Natural killer cell (primary cell): ENCODE data around the gene MNX1. TPM values are rescaled to one million over a fixed set of nuclear protein-coding genes. Genes with fewer than 3 reads are reported as not detected.

Experiments
- ATAC-seq, 3 donors: fragments of 150-1000 bp in 2 of 3; fragments of 200-7000 bp in 1 of 3; cut with Tn5 transposase; 1 replicate in 1 of 3; 2 replicates in 2 of 3; pipeline ENCODE4 v1.10.0; 2021; ENCODE audit warnings: mild to moderate bottlenecking in 2 of 3, moderate library complexity in 2 of 3
- DNase-seq, 2 donors: peaks; one replicate each; pipeline versions ENCODE4 v3.0.0 to v3.0.0-alpha.2; 2013 to 2021; ENCODE audit warnings: mixed read lengths in 1 of 2
- H3K27ac ChIP-seq: one replicate; pipeline ENCODE4 v1.5.1; 2013; ENCODE audit warnings: mild to moderate bottlenecking, low read length
- H3K27me3 ChIP-seq: one replicate; pipeline ENCODE4 v1.6.1; 2013; ENCODE audit warnings: low read length; ENCODE audit not compliant: control insufficient read depth, insufficient read depth
- H3K36me3 ChIP-seq: one replicate; pipeline ENCODE4 v1.6.1; 2013; ENCODE audit warnings: low read length; ENCODE audit not compliant: control insufficient read depth, insufficient read depth
- H3K4me1 ChIP-seq: one replicate; pipeline ENCODE4 v1.6.1; 2013; ENCODE audit warnings: low read length; ENCODE audit not compliant: control insufficient read depth, insufficient read depth
- H3K4me3 ChIP-seq: one replicate; pipeline ENCODE4 v1.5.1; 2013; ENCODE audit warnings: low read length
- H3K9me3 ChIP-seq: one replicate; pipeline ENCODE4 v1.6.1; 2013; ENCODE audit warnings: low read length; ENCODE audit not compliant: control insufficient read depth, insufficient read depth
- H3K27ac Mint-ChIP-seq, 2 donors: one replicate each; pipeline ENCODE4 v1.8.0; 2022; ENCODE audit warnings: mild to moderate bottlenecking in 2 of 2, mixed read lengths in 2 of 2, moderate library complexity in 1 of 2
- H3K27me3 Mint-ChIP-seq, 2 donors: one replicate each; pipeline ENCODE4 v1.8.0; 2022; ENCODE audit warnings: low read depth in 2 of 2, mixed read lengths in 2 of 2
- H3K36me3 Mint-ChIP-seq: one replicate; pipeline ENCODE4 v1.8.0; 2022; ENCODE audit warnings: mixed read lengths
- H3K4me1 Mint-ChIP-seq, 2 donors: one replicate each; pipeline ENCODE4 v1.8.0; 2022; ENCODE audit warnings: mixed read lengths in 2 of 2
- H3K4me3 Mint-ChIP-seq: one replicate; pipeline ENCODE4 v1.8.0; 2022; ENCODE audit warnings: mild to moderate bottlenecking, moderate library complexity, mixed read lengths
- H3K9me3 Mint-ChIP-seq, 2 donors: one replicate each; pipeline ENCODE4 v1.8.0; 2022; ENCODE audit warnings: mixed read lengths in 2 of 2
- WGBS: methylation state at CpG from one replicate; pipeline ENCODE4 v1.1.7; 2013; ENCODE audit warnings: missing lambda C conversion rate; ENCODE audit not compliant: insufficient coverage; 5-methylcytosine and 5-hydroxymethylcytosine counted together
- intact Hi-C: fragments of 100-400 bp; cut with micrococcal nuclease; formaldehyde crosslinking; loops from one replicate; pipeline ENCODE4 v1.14.2; 2022
- total RNA-seq, 4 donors: library from RNA; stranded (reverse); fragments of 120-200 nt in 1 of 4; gene quantifications; one replicate each; pipeline versions ENCODE4 v1.2.3 to v1.2.4, GENCODE V29; 2013 to 2022
- TF ChIP-seq, protein P1 (sequence below): fragments of 200-600 bp; IDR thresholded peaks from one replicate; pipeline ENCODE4 v1.8.0; 2022; ENCODE audit warnings: antibody characterized with exemption

MNX1 gene
- total RNA-seq, 3 donors from 2014 or later (not counting 1 experiment from before 2014, with no cell fraction given) = not detected

DNA sequence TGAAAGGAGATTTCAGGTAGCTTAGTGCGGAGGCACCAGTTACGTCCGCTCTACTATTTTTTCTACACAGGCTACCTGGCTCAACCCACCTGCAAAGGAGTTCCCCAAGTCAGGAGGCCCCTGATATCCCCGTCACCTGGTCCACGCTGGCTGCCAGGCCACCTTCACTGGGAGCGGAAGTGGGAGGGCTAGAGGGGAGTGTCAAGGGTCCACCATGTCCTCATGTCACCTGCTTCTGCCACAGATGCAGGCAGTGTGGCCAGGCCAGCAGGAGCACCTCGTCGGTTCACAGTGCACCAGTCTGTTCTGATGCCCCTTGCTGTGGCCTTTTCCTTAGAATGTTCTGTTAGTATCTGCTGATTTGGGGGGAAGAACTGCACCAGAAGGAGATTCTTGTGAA lies 44.1 kb downstream of the MNX1 start:
- no peaks in the 10 kb centered on the region for H3K9me3 ChIP-seq
- ATAC-seq = no peak
- Mint-ChIP-seq H3K27ac (no peak overlapping the region), H3K4me3 (no peak overlapping the region), H3K27me3 (no peaks in the 10 kb centered on the region), H3K9me3 (no peaks in the 10 kb centered on the region), H3K36me3 (peaks cover 24% of the 10 kb centered on the region), H3K4me1 (peaks cover 2% of the 10 kb centered on the region in 2 donors)
- 97% methylated on average over 8 of the region's 8 CpGs for WGBS
- H3K36me3 ChIP-seq = peaks cover 60% of the 10 kb centered on the region
- TF ChIP-seq, protein P1, sequence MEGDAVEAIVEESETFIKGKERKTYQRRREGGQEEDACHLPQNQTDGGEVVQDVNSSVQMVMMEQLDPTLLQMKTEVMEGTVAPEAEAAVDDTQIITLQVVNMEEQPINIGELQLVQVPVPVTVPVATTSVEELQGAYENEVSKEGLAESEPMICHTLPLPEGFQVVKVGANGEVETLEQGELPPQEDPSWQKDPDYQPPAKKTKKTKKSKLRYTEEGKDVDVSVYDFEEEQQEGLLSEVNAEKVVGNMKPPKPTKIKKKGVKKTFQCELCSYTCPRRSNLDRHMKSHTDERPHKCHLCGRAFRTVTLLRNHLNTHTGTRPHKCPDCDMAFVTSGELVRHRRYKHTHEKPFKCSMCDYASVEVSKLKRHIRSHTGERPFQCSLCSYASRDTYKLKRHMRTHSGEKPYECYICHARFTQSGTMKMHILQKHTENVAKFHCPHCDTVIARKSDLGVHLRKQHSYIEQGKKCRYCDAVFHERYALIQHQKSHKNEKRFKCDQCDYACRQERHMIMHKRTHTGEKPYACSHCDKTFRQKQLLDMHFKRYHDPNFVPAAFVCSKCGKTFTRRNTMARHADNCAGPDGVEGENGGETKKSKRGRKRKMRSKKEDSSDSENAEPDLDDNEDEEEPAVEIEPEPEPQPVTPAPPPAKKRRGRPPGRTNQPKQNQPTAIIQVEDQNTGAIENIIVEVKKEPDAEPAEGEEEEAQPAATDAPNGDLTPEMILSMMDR = no peak
- H3K4me3 ChIP-seq = no peak overlapping the region
- intact Hi-C loops = no loop called here
- no peak for DNase-seq
- H3K27me3 ChIP-seq = no peaks in the 10 kb centered on the region
- no peak overlapping the region for H3K27ac ChIP-seq
- no peaks in the 10 kb centered on the region for H3K4me1 ChIP-seq

DNA sequence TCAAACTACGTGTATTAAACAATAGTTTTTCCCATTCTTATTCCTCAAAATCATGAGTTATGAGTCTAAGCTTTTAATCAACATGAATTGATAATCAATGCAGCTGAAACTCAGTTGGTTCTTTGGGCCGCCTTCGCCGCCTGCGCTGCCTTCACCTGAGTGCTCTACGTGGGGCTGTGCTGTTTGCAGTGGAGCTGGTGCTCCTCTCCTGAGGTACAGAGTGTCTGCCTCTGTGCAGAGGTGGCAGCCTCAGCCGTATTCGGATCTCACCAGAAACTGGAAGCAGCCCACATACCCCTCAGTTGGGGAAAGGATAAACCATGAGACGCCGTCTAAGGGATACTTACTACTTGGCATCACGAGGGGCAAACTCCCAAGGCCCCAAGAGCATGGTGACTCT lies 45.5 kb downstream of the MNX1 start:
- no peaks in the 10 kb centered on the region for H3K4me1 ChIP-seq
- DNase-seq = no peak
- no peaks in the 10 kb centered on the region for H3K9me3 ChIP-seq
- TF ChIP-seq, protein P1 = no peak
- peaks cover 12 to 13% of the 10 kb centered on the region in 2 donors for H3K4me1 Mint-ChIP-seq
- no peak overlapping the region for H3K27ac ChIP-seq
- no peaks in the 10 kb centered on the region for H3K9me3 Mint-ChIP-seq
- no peaks in the 10 kb centered on the region for H3K27me3 ChIP-seq
- H3K4me3 ChIP-seq = no peak overlapping the region
- WGBS = 97% methylated on average over 11 of the region's 11 CpGs
- no peak overlapping the region for H3K27ac Mint-ChIP-seq
- intact Hi-C loops = no loop called here
- no peaks in the 10 kb centered on the region for H3K27me3 Mint-ChIP-seq
- ATAC-seq = no peak
- peaks cover 38% of the 10 kb centered on the region for H3K36me3 Mint-ChIP-seq
- no peak overlapping the region for H3K4me3 Mint-ChIP-seq
- peaks cover 71% of the 10 kb centered on the region for H3K36me3 ChIP-seq

DNA sequence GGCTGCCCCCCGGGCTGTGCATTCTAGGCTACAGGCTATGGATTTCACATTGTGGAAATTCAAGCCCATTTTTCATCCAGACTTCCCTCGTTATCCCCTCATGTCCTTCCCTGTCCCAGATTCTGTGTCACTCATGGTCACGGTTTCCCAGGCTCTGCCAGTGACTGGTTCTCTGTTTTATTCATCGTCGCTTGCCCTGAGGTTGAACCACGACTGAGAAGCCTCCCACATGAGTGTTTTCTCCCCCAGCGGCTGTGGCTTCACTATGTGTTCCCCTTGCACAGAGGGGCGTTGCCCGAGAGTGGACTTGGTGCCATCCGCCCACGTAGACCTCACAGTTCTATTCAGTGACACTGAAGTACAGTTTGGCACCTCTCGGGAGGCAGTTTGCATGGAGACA lies 47.0 kb downstream of the MNX1 start:
- Mint-ChIP-seq H3K36me3 (peaks cover 31% of the 10 kb centered on the region), H3K27ac (no peak overlapping the region), H3K27me3 (no peaks in the 10 kb centered on the region), H3K4me1 (peaks cover 12 to 13% of the 10 kb centered on the region in 2 donors), H3K9me3 (no peaks in the 10 kb centered on the region), H3K4me3 (no peak overlapping the region)
- intact Hi-C loops = no loop called here
- TF ChIP-seq, protein P1 = no peak
- DNase-seq = no peak
- H3K9me3 ChIP-seq = no peaks in the 10 kb centered on the region
- H3K27me3 ChIP-seq = no peaks in the 10 kb centered on the region
- H3K27ac ChIP-seq = no peak overlapping the region
- H3K36me3 ChIP-seq = peaks cover 72% of the 10 kb centered on the region
- WGBS = 87% methylated on average over 12 of the region's 12 CpGs
- no peak overlapping the region for H3K4me3 ChIP-seq
- ATAC-seq = no peak
- H3K4me1 ChIP-seq = no peaks in the 10 kb centered on the region

DNA sequence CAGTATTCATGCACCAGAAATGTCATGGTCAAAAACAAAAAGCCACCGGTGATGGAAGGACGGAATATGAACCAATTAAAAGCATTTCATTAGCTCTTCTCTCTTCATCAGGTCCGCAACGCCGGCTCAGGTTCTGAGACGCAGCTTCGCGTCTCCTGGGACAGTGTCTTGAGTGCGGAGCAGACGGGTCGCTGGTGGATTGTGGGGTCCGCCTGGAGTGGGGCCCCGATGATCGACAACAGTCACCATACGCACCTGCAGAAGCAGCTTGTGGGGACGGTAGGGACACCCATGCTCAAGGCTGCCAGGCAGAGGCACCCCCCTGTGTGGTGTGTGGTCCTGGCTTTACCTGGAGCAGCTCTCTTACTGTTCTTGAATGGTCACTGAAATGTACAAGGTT lies 47.6 kb downstream of the MNX1 start:
- TF ChIP-seq, protein P1 = no peak
- no peaks in the 10 kb centered on the region for H3K9me3 ChIP-seq
- no peaks in the 10 kb centered on the region for H3K27me3 ChIP-seq
- Mint-ChIP-seq H3K27ac (no peak overlapping the region), H3K27me3 (no peaks in the 10 kb centered on the region), H3K4me3 (no peak overlapping the region), H3K9me3 (no peaks in the 10 kb centered on the region), H3K4me1 (peaks cover 12 to 13% of the 10 kb centered on the region in 2 donors), H3K36me3 (peaks cover 31% of the 10 kb centered on the region)
- no peak overlapping the region for H3K27ac ChIP-seq
- no peaks in the 10 kb centered on the region for H3K4me1 ChIP-seq
- no peak for ATAC-seq
- WGBS = over 99% methylated on average over 16 of the region's 16 CpGs
- peaks cover 72% of the 10 kb centered on the region for H3K36me3 ChIP-seq
- no peak for DNase-seq
- intact Hi-C loops = no loop called here
- H3K4me3 ChIP-seq = no peak overlapping the region
